Gastrocnemius medialis (tissue), 4 donors: ENCODE measurements around the gene TTC28.

Experiments
- POLR2A ChIP-seq, 2 donors: fragments of 450-650 bp; IDR thresholded peaks; one replicate each; pipeline ENCODE4 v1.6.1; 2017; ENCODE audit warnings: antibody characterized with exemption in 2 of 2, mild to moderate bottlenecking in 2 of 2, moderate library complexity in 2 of 2
- TF ChIP-seq, protein P1 (sequence below), 5 experiments: fragments of 450-650 bp in 3 of 5; fragments of 200-600 bp in 2 of 5; sonication (generic) in 2 of 5; IDR thresholded peaks in 4 of 5; conservative IDR thresholded peaks in 1 of 5; 1 replicate in 4 of 5; 2 replicates in 1 of 5; pipeline ENCODE4 v1.5.1; 2016 to 2019; ENCODE audit warnings: antibody characterized with exemption in 5 of 5, mild to moderate bottlenecking in 3 of 5, moderate library complexity in 3 of 5

DNA sequence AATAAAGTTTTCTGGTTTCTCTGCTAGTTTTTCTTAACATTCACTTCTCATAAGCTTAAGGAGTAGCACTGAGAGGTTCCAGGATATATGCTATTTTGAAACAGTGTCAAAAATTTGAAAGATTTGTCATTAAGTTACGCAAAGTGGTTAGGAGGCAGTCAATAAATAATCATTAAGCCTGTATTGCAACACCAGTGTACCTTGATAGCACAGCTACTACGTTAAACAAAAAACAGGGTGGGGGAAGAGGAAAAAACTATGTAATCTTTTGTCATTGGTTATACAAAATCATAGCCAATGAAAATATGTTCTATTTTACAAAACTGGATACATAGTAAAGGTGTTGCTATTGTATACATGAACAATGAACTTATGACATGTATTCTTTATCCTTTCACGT lies 730.2 kb downstream of the TTC28 start:
- TF ChIP-seq, protein P1, sequence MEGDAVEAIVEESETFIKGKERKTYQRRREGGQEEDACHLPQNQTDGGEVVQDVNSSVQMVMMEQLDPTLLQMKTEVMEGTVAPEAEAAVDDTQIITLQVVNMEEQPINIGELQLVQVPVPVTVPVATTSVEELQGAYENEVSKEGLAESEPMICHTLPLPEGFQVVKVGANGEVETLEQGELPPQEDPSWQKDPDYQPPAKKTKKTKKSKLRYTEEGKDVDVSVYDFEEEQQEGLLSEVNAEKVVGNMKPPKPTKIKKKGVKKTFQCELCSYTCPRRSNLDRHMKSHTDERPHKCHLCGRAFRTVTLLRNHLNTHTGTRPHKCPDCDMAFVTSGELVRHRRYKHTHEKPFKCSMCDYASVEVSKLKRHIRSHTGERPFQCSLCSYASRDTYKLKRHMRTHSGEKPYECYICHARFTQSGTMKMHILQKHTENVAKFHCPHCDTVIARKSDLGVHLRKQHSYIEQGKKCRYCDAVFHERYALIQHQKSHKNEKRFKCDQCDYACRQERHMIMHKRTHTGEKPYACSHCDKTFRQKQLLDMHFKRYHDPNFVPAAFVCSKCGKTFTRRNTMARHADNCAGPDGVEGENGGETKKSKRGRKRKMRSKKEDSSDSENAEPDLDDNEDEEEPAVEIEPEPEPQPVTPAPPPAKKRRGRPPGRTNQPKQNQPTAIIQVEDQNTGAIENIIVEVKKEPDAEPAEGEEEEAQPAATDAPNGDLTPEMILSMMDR (IDR thresholded peaks at IDR 0.05 in 4 of 5, conservative IDR thresholded peaks at IDR 0.05 in 1 of 5), result no peak
- TF ChIP-seq POLR2A (IDR thresholded peaks at IDR 0.05), result no peak
